Smooth muscle cell (in vitro differentiated cells): ENCODE results near the gene CFAP298. TPM values are rescaled to one million over a fixed set of nuclear protein-coding genes. Genes with fewer than 3 reads are reported as not detected.
A peak's percentile ranks its signal among the peaks of the same experiment; 100 is the strongest.

ENCODE experiments used
- DNase-seq: peaks from one replicate; lab custom pipeline; 2025; ENCODE audit not compliant: unreplicated experiment; lab: John Stamatoyannopoulos, UW
- H2AFZ ChIP-seq: fragments of 200-600 bp; sonication (generic); 2 replicates; pipeline ENCODE4 v1.6.0; 2016; ENCODE audit warnings: antibody characterized with exemption, low read depth, mild to moderate bottlenecking
- H3F3A ChIP-seq: fragments of 200-600 bp; sonication (generic); 2 replicates; pipeline ENCODE4 v1.6.0; 2017; ENCODE audit warnings: antibody characterized with exemption, low read depth
- H3K27ac ChIP-seq: fragments of 200-600 bp; sonication (generic); 2 replicates; pipeline ENCODE4 v1.5.1; 2016; ENCODE audit warnings: low read depth, mild to moderate bottlenecking
- H3K27me3 ChIP-seq: fragments of 200-600 bp; sonication (generic); 2 replicates; pipeline ENCODE4 v1.6.1; 2016; ENCODE audit warnings: low read depth, mild to moderate bottlenecking
- H3K36me3 ChIP-seq: fragments of 200-600 bp; sonication (generic); 2 replicates; pipeline ENCODE4 v1.5.1; 2016; ENCODE audit warnings: low read depth
- H3K4me1 ChIP-seq: fragments of 200-600 bp; sonication (generic); 2 replicates; pipeline ENCODE4 v1.5.1; 2016; ENCODE audit warnings: low read depth
- H3K4me2 ChIP-seq: fragments of 200-600 bp; sonication (generic); 2 replicates; pipeline ENCODE4 v1.6.0; 2016; ENCODE audit warnings: mild to moderate bottlenecking
- H3K4me3 ChIP-seq: fragments of 200-600 bp; sonication (generic); 2 replicates; pipeline ENCODE4 v1.5.1; 2016; ENCODE audit warnings: mild to moderate bottlenecking
- H3K79me2 ChIP-seq: fragments of 200-600 bp; sonication (generic); 2 replicates; pipeline ENCODE4 v1.6.0; 2016; ENCODE audit warnings: low read depth, mild to moderate bottlenecking
- H3K9ac ChIP-seq: fragments of 200-600 bp; sonication (generic); 2 replicates; pipeline ENCODE4 v1.6.0; 2016; ENCODE audit warnings: low read depth
- H3K9me3 ChIP-seq: fragments of 200-600 bp; sonication (generic); replicated peaks from 2 replicates; pipeline ENCODE4 v1.5.1; 2016; ENCODE audit warnings: low read depth
- H4K20me1 ChIP-seq: fragments of 200-600 bp; sonication (generic); 2 replicates; pipeline ENCODE4 v1.6.0; 2016; ENCODE audit warnings: low read depth
- CTCF ChIP-seq: fragments of 200-600 bp; sonication (generic); IDR thresholded peaks from 2 replicates; pipeline ENCODE4 v1.5.1; 2017; ENCODE audit warnings: borderline replicate concordance, mild to moderate bottlenecking, antibody characterized with exemption; ENCODE audit not compliant: insufficient read depth, poor library complexity, severe bottlenecking
- whole genome bisulfite sequencing: methylation state at CpG from one replicate; pipeline ENCODE4 v1.1.7; 2016; ENCODE audit warnings: low lambda C conversion rate; 5-methylcytosine and 5-hydroxymethylcytosine counted together
- polyA plus RNA-seq: library from polyadenylated mRNA; unstranded; fragments of >200 nt; fragmentation: Nextera tagmentation; extraction: Ambion mirVana; gene quantifications from 2 replicates; pipeline ENCODE4 v1.2.1, GENCODE V29; 2016
- total RNA-seq: library from RNA; depleted of rRNA; stranded (reverse); fragments of >200 nt; gene quantifications from 2 replicates; pipeline ENCODE4 v1.2.3, GENCODE V29; 2014

Gene CFAP298
- total and polyA plus RNA-seq, 2 experiments from 2014 or later: 26.8 to 41.9 TPM

GRCh38 chr21:32599091-32599490 lies 13.1 kb downstream of the CFAP298 start:
- no peak overlapping the region for H3K4me3 ChIP-seq
- no peaks in the 10 kb centered on the region for H4K20me1 ChIP-seq
- H3K27ac ChIP-seq: no peak overlapping the region
- no peak overlapping the region for H3K9ac ChIP-seq
- no peaks in the 10 kb centered on the region for H3K36me3 ChIP-seq
- H2AFZ ChIP-seq: no peak overlapping the region
- no peak for TF ChIP-seq CTCF
- H3F3A ChIP-seq: peaks cover 4% of the 10 kb centered on the region
- no peaks in the 10 kb centered on the region for H3K9me3 ChIP-seq
- no peaks in the 10 kb centered on the region for H3K27me3 ChIP-seq
- DNase-seq: no peak
- no peaks in the 10 kb centered on the region for H3K79me2 ChIP-seq
- no peak overlapping the region for H3K4me2 ChIP-seq
- 85% methylated on average over 5 of the region's 5 CpGs for WGBS
- no peaks in the 10 kb centered on the region for H3K4me1 ChIP-seq

DNA sequence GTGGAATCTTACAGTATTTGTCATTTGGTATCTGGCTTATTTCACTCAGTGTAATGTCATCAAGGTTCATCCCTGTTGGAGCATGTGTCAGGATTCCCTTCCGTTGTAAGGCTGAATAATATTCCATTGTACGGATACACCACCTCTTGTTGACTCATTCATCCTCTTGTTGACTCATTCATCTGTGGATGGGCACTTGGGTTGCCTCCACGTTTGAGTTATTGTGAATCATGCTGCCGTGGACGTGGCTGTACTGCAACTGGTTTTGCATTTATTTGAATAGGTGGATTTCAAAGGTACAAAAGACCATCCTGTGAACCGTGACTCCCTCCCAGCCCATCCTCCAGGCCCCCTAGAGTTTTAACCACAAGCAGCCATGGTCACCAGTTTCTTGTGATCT lies 15.0 kb downstream of the CFAP298 start:
- WGBS: 43% methylated on average over 6 of the region's 6 CpGs
- TF ChIP-seq CTCF: no peak
- no peak for DNase-seq
- Histone ChIP-seq H3K79me2 (no peaks in the 10 kb centered on the region), H3K4me3 (no peak overlapping the region), H2AFZ (no peak overlapping the region), H4K20me1 (no peaks in the 10 kb centered on the region), H3K36me3 (no peaks in the 10 kb centered on the region), H3K27me3 (no peaks in the 10 kb centered on the region), H3K4me1 (no peaks in the 10 kb centered on the region), H3F3A (peaks cover 4% of the 10 kb centered on the region), H3K27ac (peak overlapping the region; percentile 54), H3K4me2 (no peak overlapping the region), H3K9ac (no peak overlapping the region), H3K9me3 (no peaks in the 10 kb centered on the region)

DNA sequence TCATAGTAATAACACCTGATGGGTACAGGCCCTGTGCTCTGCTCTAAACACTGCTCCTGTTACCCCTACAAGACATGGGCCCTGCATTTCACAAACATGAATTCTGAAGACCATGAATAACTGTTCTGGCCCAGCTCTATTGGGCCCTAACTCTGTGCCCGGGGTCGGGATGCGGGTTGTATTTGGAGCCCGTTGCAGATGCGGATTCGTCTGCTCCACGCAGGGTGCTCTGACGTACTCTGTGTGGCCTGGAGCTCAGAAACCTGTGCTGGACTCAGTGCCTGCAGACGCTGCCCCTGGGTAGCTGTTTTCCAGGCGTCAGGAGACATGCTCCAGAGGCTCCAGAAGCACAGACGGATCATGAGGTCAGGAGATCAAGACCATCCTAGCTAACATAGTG lies 16.7 kb downstream of the CFAP298 start:
- Histone ChIP-seq H3K79me2 (no peaks in the 10 kb centered on the region), H3K36me3 (no peaks in the 10 kb centered on the region), H3K4me1 (no peaks in the 10 kb centered on the region), H4K20me1 (no peaks in the 10 kb centered on the region), H2AFZ (no peak overlapping the region), H3K27ac (no peak overlapping the region), H3K27me3 (no peaks in the 10 kb centered on the region), H3K4me3 (no peak overlapping the region), H3K4me2 (no peak overlapping the region), H3K9ac (no peak overlapping the region), H3K9me3 (no peaks in the 10 kb centered on the region), H3F3A (no peaks in the 10 kb centered on the region)
- DNase-seq: no peak
- WGBS: 82% methylated on average over 11 of the region's 11 CpGs
- no peak for TF ChIP-seq CTCF

DNA sequence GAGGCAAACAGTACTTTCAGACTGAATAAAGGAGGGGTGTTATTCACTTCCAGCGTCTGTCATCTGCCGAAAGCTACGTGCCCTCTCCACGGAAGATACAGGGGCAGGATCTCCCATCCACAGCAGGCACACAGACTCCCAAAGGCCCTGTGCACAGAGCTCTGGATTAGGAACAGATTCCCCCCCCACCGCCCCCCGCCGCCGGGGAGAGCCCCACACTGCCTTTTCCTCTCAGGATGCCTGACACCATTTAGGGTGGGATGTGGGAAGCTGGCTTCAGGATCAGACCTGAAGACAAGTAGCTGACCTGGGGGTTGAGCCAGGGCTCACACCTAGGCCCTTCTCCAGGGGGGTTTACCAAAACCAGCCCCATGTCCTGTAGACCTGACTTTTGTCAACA lies 18.5 kb downstream of the CFAP298 start:
- Histone ChIP-seq H3K9ac (no peak overlapping the region), H3F3A (no peaks in the 10 kb centered on the region), H2AFZ (no peak overlapping the region), H3K27me3 (no peaks in the 10 kb centered on the region), H3K9me3 (no peaks in the 10 kb centered on the region), H3K36me3 (no peaks in the 10 kb centered on the region), H4K20me1 (no peaks in the 10 kb centered on the region), H3K4me1 (no peaks in the 10 kb centered on the region), H3K4me2 (no peak overlapping the region), H3K27ac (no peak overlapping the region), H3K4me3 (no peak overlapping the region), H3K79me2 (no peaks in the 10 kb centered on the region)
- no peak for DNase-seq
- WGBS: 93% methylated on average over 8 of the region's 8 CpGs
- no peak for TF ChIP-seq CTCF
